ENCODE data around the gene EHMT1. TPM values are rescaled to one million over a fixed set of nuclear protein-coding genes. Genes with fewer than 3 reads are reported as not detected.

The EHMT1 gene
- 35.2 to 55.1 TPM (median 50.6 TPM) in 5 replicates for total RNA-seq (2022; extraction: Qiagen RNA extraction)

DNA sequence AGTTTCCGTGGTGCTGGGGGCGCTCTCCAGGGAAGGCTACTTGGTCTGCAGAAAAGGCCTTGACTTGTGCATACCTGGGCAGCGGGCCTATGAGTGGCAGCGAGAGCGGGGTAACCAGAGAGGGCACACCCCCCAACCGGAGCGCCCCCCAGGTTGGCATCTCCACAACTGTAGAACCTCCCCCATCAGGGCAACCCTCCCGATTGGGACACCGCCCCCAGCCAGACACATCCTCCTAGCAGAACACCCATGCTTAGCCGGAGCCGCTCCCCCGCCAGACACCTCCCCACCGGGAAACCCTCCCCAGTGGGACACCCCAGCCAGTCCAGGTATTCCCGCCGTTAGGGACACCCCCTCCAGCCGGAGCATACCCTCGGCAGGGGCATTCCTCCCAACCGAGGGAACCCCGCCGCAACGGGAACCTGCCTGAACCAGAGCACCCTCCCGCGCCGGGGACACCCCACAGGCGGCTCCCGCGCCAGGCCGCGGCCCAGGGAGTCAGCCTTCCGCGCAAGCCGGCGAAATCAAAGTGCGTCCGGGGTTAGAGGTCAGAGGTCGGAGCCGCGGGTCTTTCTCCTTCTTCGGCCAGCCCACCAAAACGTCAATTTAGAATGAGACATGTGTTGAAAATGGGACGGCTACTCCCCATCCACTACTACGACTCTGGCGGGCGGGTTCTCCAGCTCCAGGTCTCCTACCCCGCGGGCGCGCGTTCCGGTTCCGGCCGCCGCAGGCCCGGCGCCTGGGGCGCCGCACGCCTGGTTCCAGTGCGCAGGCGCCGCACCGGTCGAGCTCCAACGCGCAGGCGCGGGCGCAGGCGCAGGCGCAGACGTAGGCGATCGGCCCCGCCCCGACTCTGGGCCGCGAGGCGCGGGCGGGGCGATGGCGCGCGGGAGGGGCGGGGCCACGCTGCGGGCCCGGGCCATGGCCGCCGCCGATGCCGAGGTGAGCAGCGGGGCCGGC, at the start of gene EHMT1:
Gene EHMT1 (plus strand): TSS at position 901 of the 963 bp plus-strand sequence. CDS start 24 bp downstream, at position 925.

DNA sequence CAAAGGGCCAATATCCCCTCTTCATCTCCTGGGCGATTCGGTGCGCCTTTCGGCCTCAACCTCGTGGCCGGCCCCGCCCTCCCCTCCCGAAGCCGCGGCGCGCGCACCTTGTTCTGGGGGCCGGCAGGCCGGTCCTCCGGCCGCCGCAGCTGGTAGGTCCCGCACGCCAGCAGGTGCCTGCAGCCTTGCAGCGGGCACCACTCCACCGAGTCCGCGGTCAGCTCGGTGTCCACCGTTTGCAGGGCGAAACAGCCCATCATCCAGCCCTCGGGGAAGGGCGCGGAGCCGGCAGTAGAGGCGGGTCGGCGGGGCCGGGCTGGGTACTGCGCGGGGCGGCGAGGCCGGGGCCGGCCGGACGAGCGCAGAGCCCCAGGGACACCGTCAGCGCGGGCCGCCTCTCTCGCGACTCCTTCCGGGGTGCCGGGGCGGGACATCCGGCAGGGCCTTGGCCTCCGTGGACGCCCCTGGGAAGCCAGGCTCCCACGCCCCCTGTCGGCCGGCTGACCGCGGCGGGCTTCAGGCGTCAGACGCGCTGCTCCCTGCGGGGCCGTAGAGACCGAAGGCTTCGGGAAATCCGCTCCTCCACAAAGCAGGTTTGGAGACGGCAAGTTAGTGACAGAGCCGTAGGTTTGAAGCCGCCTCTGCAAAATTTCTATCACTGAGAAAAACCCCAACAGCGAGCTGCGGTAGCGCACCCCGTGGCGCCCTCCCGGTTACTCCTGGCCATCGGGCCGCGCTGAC, 40.1 kb upstream of the EHMT1 start, which contains the start of gene DPH7:
Gene DPH7 (minus strand): TSS at position 408 of the 741 bp plus-strand sequence. CDS start 148 bp downstream, at position 260.

DNA sequence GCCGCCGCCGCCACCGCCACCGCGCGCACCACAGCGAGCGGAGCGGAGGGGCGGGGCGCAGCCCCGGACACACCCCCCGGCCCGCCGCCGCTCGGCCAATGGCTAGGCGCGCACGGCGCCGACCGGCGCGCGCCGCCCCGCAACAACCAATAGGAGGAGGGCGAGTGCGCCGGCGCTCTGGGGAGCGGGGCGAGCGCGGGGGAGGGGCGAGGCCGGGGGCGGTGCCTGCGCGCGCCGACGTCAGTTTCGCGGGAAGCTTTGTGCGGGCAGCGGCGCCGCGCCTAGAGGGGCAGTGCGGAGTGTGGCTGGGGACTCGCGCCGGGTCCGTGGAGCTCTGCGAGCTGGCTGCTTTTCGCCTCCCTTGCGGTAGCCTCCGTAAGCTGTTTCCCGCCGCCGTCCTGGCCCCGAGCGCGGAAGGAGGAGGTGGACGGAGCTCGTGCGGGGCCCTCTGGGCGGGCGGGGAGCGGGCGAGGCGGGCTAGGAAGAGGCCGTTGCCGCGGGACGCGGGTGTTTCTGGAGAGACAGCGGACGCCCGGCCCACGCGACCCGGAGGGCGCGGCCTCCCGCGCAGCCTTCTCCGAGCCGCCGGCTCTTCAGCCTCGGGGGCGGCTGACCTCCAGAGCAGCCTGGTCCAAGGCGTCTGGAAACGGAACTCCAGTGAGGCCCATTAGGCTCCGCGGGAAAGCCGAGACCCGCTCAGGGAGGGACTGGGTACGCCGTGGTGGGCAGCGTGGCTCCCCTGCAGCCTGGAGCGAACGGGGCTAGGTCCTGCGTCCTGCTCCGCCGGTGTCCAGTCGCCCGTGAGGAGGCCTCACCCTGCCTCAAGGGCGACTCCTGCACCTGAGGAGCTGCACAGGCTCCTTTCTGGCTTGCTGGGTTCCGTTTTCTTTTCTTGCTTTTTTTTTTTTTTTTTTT, 28.1 kb upstream of the EHMT1 start, which contains the start of gene ZMYND19:
Gene ZMYND19 (minus strand): TSS at position 44 of the 915 bp plus-strand sequence. CDS start 249 bp downstream, outside the sequence.

DNA sequence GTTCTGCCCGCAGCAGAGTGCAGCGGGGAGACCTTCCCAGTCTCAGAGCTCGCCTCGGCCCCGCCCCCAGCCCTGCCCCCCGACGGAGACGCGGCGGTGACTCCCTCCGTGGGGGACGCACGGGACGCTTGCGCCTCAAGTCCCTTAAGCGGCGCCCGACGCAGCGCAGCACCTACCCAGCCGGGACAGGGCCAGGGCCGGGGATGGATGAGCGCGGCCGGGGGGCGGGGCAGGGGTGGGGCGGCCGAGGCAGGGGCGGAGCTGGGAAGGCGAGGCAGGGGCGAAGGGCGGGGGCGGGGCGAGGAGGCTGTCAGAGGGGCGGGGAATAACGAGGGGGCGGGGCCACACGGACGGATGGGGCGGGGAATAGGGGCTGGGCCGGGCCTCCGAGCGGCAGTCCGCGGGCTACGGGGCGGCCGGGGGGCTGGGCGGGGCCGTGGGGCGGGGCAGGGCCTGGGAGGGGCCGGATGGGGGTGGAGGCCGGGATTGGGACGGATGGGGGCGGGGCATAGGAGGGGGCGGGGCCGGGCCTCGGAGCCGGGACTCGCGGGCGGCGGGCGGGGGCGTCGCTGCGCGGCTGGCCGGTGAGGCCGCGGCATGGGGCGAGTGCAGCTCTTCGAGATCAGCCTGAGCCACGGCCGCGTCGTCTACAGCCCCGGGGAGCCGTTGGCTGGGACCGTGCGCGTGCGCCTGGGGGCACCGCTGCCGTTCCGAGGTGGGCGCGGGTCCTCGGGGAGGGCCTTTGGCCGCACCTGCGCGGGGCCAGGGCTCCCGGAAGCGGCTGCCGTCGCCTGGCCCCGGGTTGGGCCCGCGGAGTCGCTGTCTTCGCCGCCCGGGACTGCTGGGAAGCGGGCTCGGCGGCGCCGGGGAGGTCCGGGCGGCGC, 13.4 kb upstream of the EHMT1 start, which contains the start of gene ARRDC1:
Gene ARRDC1 (plus strand): TSS at position 566 of the 884 bp plus-strand sequence. CDS start 32 bp downstream, at position 598.

DNA sequence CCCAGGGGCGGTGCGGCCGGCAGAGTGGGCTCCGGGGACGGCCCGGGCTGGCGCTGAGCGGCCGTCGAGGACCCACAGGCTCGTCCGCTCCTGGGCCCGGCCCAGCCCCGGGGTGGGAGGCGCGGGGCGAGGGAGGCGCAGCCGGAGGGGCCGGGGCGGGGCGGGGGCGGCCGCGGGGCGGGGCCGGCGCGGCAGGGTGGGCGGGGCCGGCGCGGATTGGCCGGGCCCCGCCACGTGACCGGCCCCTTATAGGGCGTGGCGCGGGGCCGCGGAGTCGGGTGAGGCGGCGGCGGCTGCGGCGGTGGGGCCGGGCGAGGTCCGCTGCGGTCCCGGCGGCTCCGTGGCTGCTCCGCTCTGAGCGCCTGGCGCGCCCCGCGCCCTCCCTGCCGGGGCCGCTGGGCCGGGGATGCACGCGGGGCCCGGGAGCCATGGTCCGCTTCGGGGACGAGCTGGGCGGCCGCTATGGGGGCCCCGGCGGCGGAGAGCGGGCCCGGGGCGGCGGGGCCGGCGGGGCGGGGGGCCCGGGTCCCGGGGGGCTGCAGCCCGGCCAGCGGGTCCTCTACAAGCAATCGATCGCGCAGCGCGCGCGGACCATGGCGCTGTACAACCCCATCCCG, 258.8 kb downstream of the EHMT1 start, which contains the start of gene CACNA1B:
Gene CACNA1B (plus strand): TSS at position 277 of the 617 bp plus-strand sequence. CDS start 152 bp downstream, at position 429.

Other genes with a start within 250 kb of the EHMT1 start
- gene EXD3, start 195.8 kb upstream of the EHMT1 start, total RNA-seq (2022; extraction: Qiagen RNA extraction), result 3.0 to 5.7 TPM (median 5.3 TPM) in 5 replicates
- 0.41 to 1.7 TPM (median 1.4 TPM) in 5 replicates for gene NOXA1, start 195.6 kb upstream of the EHMT1 start, total RNA-seq (2022; extraction: Qiagen RNA extraction)
- gene ENTPD8, start 177.6 kb upstream of the EHMT1 start, total RNA-seq (2022; extraction: Qiagen RNA extraction), result 0.14 to 0.25 TPM (median 0.16 TPM) in 5 replicates
- gene NSMF, start 159.7 kb upstream of the EHMT1 start, total RNA-seq (2022; extraction: Qiagen RNA extraction), result 28.8 to 42.8 TPM (median 38.8 TPM) in 5 replicates
- 0.24 to 0.82 TPM (median 0.71 TPM) in 5 replicates for gene PNPLA7, start 68.6 kb upstream of the EHMT1 start, total RNA-seq (2022; extraction: Qiagen RNA extraction)
- 50.8 to 83.7 TPM (median 76.9 TPM) in 5 replicates for gene MRPL41, start 67.1 kb upstream of the EHMT1 start, total RNA-seq (2022; extraction: Qiagen RNA extraction)
- 22.3 to 29.3 TPM (median 27.3 TPM) in 5 replicates for gene DPH7, start 40.1 kb upstream of the EHMT1 start, total RNA-seq (2022; extraction: Qiagen RNA extraction)
- gene ZMYND19, start 28.5 kb upstream of the EHMT1 start, total RNA-seq (2022; extraction: Qiagen RNA extraction), result 46.4 to 66.3 TPM (median 59.1 TPM) in 5 replicates
- 39.9 to 76.5 TPM (median 67.1 TPM) in 5 replicates for gene ARRDC1, start 13.3 kb upstream of the EHMT1 start, total RNA-seq (2022; extraction: Qiagen RNA extraction)